ENCODE measurements around the gene PHACTR4.

The PHACTR4 gene

GRCh38 chr1:28416509-28417194, 47.1 kb downstream of the PHACTR4 start (continued):
- TF ChIP-seq ZFHX2 (tag by site-specific recombination; conservative IDR thresholded peaks at IDR 0.05) (no peak), ZSCAN16 (tag by site-specific recombination; IDR thresholded peaks at IDR 0.05) (peak; percentile 39; the same call in 1 of the 2 replicates), ZNF354C (tag by site-specific recombination; IDR thresholded peaks at IDR 0.05; ENCODE audit: borderline replicate concordance, low read depth) (no peak), ZNF792 (tag by site-specific recombination; IDR thresholded peaks at IDR 0.05) (no peak), ZNF571 (tag by site-specific recombination; IDR thresholded peaks at IDR 0.05) (no peak), ZNF221 (tag by site-specific recombination; IDR thresholded peaks at IDR 0.05; ENCODE audit: borderline replicate concordance) (no peak), ZNF501 (tag by site-specific recombination; IDR thresholded peaks at IDR 0.05) (0 out of 2 replicates have a peak, but pooled peaks have one; percentile 48), PATZ1 (tag by site-specific recombination; IDR thresholded peaks at IDR 0.05) (0 out of 2 replicates have a peak, but pooled peaks have one; percentile 19), ZNF362 (tag by site-specific recombination; IDR thresholded peaks at IDR 0.05) (no peak), ZBTB49 (tag by site-specific recombination; IDR thresholded peaks at IDR 0.05; ENCODE audit: low read depth) (no peak), SCRT1 (tag by site-specific recombination; IDR thresholded peaks at IDR 0.05; ENCODE audit: borderline replicate concordance) (peak; percentile 96), ZNF549 (tag by site-specific recombination; IDR thresholded peaks at IDR 0.05) (no peak), ZNF585B (tag by site-specific recombination; IDR thresholded peaks at IDR 0.05) (no peak), REPIN1 (tag by site-specific recombination; IDR thresholded peaks at IDR 0.05; ENCODE audit: low read depth) (no peak), ZSCAN4 (tag by site-specific recombination; IDR thresholded peaks at IDR 0.05) (no peak), ZNF157 (tag by site-specific recombination; IDR thresholded peaks at IDR 0.05) (no peak), SCRT2 (tag by site-specific recombination; IDR thresholded peaks at IDR 0.05) (peak; percentile 95), FEZF1 (tag by site-specific recombination; IDR thresholded peaks at IDR 0.05) (peak; percentile 81), GLIS1 (tag by site-specific recombination; IDR thresholded peaks at IDR 0.05) (no peak), ZNF747 (tag by site-specific recombination; IDR thresholded peaks at IDR 0.05) (no peak), ZNF558 (tag by site-specific recombination; IDR thresholded peaks at IDR 0.05) (no peak), ZNF580 (tag by site-specific recombination; IDR thresholded peaks at IDR 0.05) (0 out of 2 replicates have a peak, but pooled peaks have one; percentile 50), YY2 (tag by site-specific recombination; IDR thresholded peaks at IDR 0.05) (no peak), ZNF26 (tag by site-specific recombination; IDR thresholded peaks at IDR 0.05) (no peak), ZBTB48 (tag by site-specific recombination; IDR thresholded peaks at IDR 0.05) (peak; percentile 68; the same call in 1 of the 2 replicates), GLI2 (tag by site-specific recombination; IDR thresholded peaks at IDR 0.05; ENCODE audit: borderline replicate concordance, low read depth) (no peak)
- TF ChIP-seq, protein P1, sequence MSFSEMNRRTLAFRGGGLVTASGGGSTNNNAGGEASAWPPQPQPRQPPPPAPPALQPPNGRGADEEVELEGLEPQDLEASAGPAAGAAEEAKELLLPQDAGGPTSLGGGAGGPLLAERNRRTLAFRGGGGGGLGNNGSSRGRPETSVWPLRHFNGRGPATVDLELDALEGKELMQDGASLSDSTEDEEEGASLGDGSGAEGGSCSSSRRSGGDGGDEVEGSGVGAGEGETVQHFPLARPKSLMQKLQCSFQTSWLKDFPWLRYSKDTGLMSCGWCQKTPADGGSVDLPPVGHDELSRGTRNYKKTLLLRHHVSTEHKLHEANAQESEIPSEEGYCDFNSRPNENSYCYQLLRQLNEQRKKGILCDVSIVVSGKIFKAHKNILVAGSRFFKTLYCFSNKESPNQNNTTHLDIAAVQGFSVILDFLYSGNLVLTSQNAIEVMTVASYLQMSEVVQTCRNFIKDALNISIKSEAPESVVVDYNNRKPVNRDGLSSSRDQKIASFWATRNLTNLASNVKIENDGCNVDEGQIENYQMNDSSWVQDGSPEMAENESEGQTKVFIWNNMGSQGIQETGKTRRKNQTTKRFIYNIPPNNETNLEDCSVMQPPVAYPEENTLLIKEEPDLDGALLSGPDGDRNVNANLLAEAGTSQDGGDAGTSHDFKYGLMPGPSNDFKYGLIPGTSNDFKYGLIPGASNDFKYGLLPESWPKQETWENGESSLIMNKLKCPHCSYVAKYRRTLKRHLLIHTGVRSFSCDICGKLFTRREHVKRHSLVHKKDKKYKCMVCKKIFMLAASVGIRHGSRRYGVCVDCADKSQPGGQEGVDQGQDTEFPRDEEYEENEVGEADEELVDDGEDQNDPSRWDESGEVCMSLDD (tag by site-specific recombination; IDR thresholded peaks at IDR 0.05) = no peak

Data from HEK293 (cell line).